SU-DHL-6 (cell line): ENCODE measurements around the gene GRID2.

Source experiments
- H2AFZ ChIP-seq: fragments of 200-600 bp; sonication (generic); 2 replicates; pipeline ENCODE4 v1.6.1; 2014; ENCODE audit warnings: low read depth, mild to moderate bottlenecking, moderate library complexity, mixed read lengths, antibody characterized with exemption, low read length; ENCODE audit not compliant: severe bottlenecking
- H3F3A ChIP-seq: fragments of 200-600 bp; shearing (Covaris generic); 2 replicates; pipeline ENCODE4 v1.6.0; 2016; ENCODE audit warnings: antibody characterized with exemption, mild to moderate bottlenecking; ENCODE audit not compliant: insufficient read depth
- H3K27ac ChIP-seq: fragments of 200-600 bp; sonication (generic); 2 replicates; pipeline ENCODE4 v1.5.1; 2016; ENCODE audit warnings: low read depth, mild to moderate bottlenecking, low read length, moderate library complexity, mixed read lengths
- H3K27me3 ChIP-seq: fragments of 200-600 bp; sonication (generic), shearing (Covaris generic); 2 replicates; pipeline ENCODE4 v1.6.0; 2014; ENCODE audit warnings: mild to moderate bottlenecking, low read length
- H3K36me3 ChIP-seq: fragments of 200-600 bp; sonication (generic); 2 replicates; pipeline ENCODE4 v1.6.1; 2014; ENCODE audit warnings: mild to moderate bottlenecking, low read length, mixed read lengths
- H3K4me2 ChIP-seq: fragments of 300-600, 200-600 bp; shearing (Covaris generic), sonication (generic); 2 replicates; pipeline ENCODE4 v1.6.0; 2014; ENCODE audit warnings: low read length, low read depth, mild to moderate bottlenecking; ENCODE audit not compliant: poor library complexity, severe bottlenecking
- H3K4me3 ChIP-seq: fragments of 200-600 bp; sonication (generic); 2 replicates; pipeline ENCODE4 v1.5.1; 2014; ENCODE audit warnings: antibody characterized with exemption, low read length, mild to moderate bottlenecking, mixed read lengths; ENCODE audit not compliant: insufficient read depth, poor library complexity, severe bottlenecking
- H3K79me2 ChIP-seq: fragments of 200-600 bp; sonication (generic); 2 replicates; pipeline ENCODE4 v1.6.1; 2014; ENCODE audit warnings: mild to moderate bottlenecking, low read length, moderate library complexity; ENCODE audit not compliant: insufficient read depth
- H3K9ac ChIP-seq: fragments of 200-600 bp; sonication (generic); 2 replicates; pipeline ENCODE4 v1.7.0; 2014; ENCODE audit warnings: mild to moderate bottlenecking, low read length
- H3K9me2 ChIP-seq: fragments of 200-600 bp; sonication (generic); replicated peaks from 2 replicates; pipeline ENCODE4 v1.6.1; 2014; ENCODE audit warnings: low read length; ENCODE audit not compliant: insufficient read depth
- H3K9me3 ChIP-seq: fragments of 200-600 bp; sonication (generic); 2 replicates; pipeline ENCODE4 v1.6.1; 2014; ENCODE audit warnings: low read length, mixed read lengths; ENCODE audit not compliant: insufficient read depth
- H4K20me1 ChIP-seq: fragments of 200-600 bp; sonication (generic); 2 replicates; pipeline ENCODE4 v1.6.1; 2014; ENCODE audit warnings: low read depth, mild to moderate bottlenecking, antibody characterized with exemption, low read length, moderate library complexity, mixed read lengths
- CTCF ChIP-seq: fragments of 200-600 bp; sonication (generic); IDR thresholded peaks from one replicate; pipeline ENCODE4 v1.5.1; 2017; ENCODE audit warnings: antibody characterized with exemption, mild to moderate bottlenecking, low read length, moderate library complexity; ENCODE audit not compliant: insufficient read depth, poor library complexity, severe bottlenecking
- EZH2phosphoT487 ChIP-seq: fragments of 200-600 bp; sonication (generic), shearing (Covaris generic); conservative IDR thresholded peaks from 2 replicates; pipeline ENCODE4 v1.6.1; 2018; ENCODE audit warnings: mild to moderate bottlenecking, antibody characterized with exemption, low read length, moderate library complexity, mixed read lengths

The GRID2 gene

GRCh38 chr4:93446038-93446437, 1142.3 kb downstream of the GRID2 start:
- TF ChIP-seq EZH2phosphoT487 (no peak), CTCF (no peak)
- no peak overlapping the region for H3K9ac ChIP-seq
- H4K20me1 ChIP-seq, result no peaks in the 10 kb centered on the region
- H3K4me2 ChIP-seq, result no peak overlapping the region
- no peaks in the 10 kb centered on the region for H3K27me3 ChIP-seq
- no peak overlapping the region for H3K27ac ChIP-seq
- no peak overlapping the region for H3K4me3 ChIP-seq
- no peaks in the 10 kb centered on the region for H3K36me3 ChIP-seq
- no peaks in the 10 kb centered on the region for H3K9me2 ChIP-seq
- H3K79me2 ChIP-seq, result no peaks in the 10 kb centered on the region
- H3F3A ChIP-seq, result no peaks in the 10 kb centered on the region
- no peaks in the 10 kb centered on the region for H3K9me3 ChIP-seq
- H2AFZ ChIP-seq, result no peak overlapping the region

DNA sequence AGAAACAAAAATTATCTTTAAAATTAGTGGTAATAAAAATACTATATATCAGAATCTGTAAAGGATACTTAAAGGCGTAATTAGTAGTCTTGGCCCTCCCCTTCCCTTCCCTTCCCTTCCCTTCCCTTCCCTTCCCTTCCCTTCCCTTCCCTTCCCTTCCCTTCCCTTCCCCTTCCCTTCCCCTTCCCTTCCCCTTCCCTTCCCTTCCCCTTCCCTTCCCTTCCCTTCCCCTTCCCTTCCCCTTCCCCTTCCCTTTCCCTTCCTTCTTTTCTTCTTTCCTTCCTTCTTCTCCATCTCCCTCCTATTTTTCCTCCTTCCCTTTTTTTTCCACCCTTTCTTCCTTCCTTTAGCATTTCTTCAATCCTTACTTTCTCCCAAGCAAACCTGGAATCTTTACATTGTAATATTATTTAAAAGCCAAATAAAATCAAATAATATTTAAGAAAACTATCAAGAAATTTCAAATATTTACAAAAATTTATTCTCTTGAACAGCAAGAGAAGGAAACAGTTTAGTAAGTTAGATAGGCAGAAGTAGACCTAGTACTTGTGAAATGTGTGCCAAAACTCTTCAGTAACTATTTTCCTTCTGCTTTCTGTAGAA, 1145.0 kb downstream of the GRID2 start:
- Histone ChIP-seq H3K9me2 (no peaks in the 10 kb centered on the region), H3K36me3 (no peaks in the 10 kb centered on the region), H3K27me3 (no peaks in the 10 kb centered on the region), H3K4me3 (no peak overlapping the region), H3K27ac (no peak overlapping the region), H3K9me3 (no peaks in the 10 kb centered on the region), H3F3A (no peaks in the 10 kb centered on the region), H3K4me2 (no peak overlapping the region), H2AFZ (no peak overlapping the region), H3K9ac (no peak overlapping the region), H3K79me2 (no peaks in the 10 kb centered on the region), H4K20me1 (no peaks in the 10 kb centered on the region)
- no peak for TF ChIP-seq EZH2phosphoT487
- no peak for TF ChIP-seq CTCF

- no peaks in the 10 kb centered on the region for H3K9me3 ChIP-seq
- no peak overlapping the region for H3K27ac ChIP-seq
- no peaks in the 10 kb centered on the region for H3K9me2 ChIP-seq
- no peak overlapping the region for H3K9ac ChIP-seq
- no peak overlapping the region for H3K4me2 ChIP-seq
- H4K20me1 ChIP-seq, result no peaks in the 10 kb centered on the region
- no peak for TF ChIP-seq CTCF
- TF ChIP-seq EZH2phosphoT487, result no peak
- no peak overlapping the region for H3K4me3 ChIP-seq
- H3F3A ChIP-seq, result no peaks in the 10 kb centered on the region
- no peaks in the 10 kb centered on the region for H3K79me2 ChIP-seq
- H3K36me3 ChIP-seq, result no peaks in the 10 kb centered on the region
- H2AFZ ChIP-seq, result no peak overlapping the region
- H3K27me3 ChIP-seq, result no peaks in the 10 kb centered on the region
Measured at GRCh38 chr4:93451954-93452353, 1148.2 kb downstream of the GRID2 start.
